SU-DHL-6 (cell line): ENCODE measurements around the gene DNAH7.

Experiments
- H2AFZ ChIP-seq: fragments of 200-600 bp; sonication (generic); 2 replicates; pipeline ENCODE4 v1.6.1; 2014; ENCODE audit warnings: low read depth, mild to moderate bottlenecking, moderate library complexity, mixed read lengths, antibody characterized with exemption, low read length; ENCODE audit not compliant: severe bottlenecking
- H3F3A ChIP-seq: fragments of 200-600 bp; shearing (Covaris generic); 2 replicates; pipeline ENCODE4 v1.6.0; 2016; ENCODE audit warnings: antibody characterized with exemption, mild to moderate bottlenecking; ENCODE audit not compliant: insufficient read depth
- H3K27ac ChIP-seq: fragments of 200-600 bp; sonication (generic); 2 replicates; pipeline ENCODE4 v1.5.1; 2016; ENCODE audit warnings: low read depth, mild to moderate bottlenecking, low read length, moderate library complexity, mixed read lengths
- H3K27me3 ChIP-seq: fragments of 200-600 bp; sonication (generic), shearing (Covaris generic); 2 replicates; pipeline ENCODE4 v1.6.0; 2014; ENCODE audit warnings: mild to moderate bottlenecking, low read length
- H3K36me3 ChIP-seq: fragments of 200-600 bp; sonication (generic); 2 replicates; pipeline ENCODE4 v1.6.1; 2014; ENCODE audit warnings: mild to moderate bottlenecking, low read length, mixed read lengths
- H3K4me2 ChIP-seq: fragments of 300-600, 200-600 bp; shearing (Covaris generic), sonication (generic); 2 replicates; pipeline ENCODE4 v1.6.0; 2014; ENCODE audit warnings: low read length, low read depth, mild to moderate bottlenecking; ENCODE audit not compliant: poor library complexity, severe bottlenecking
- H3K4me3 ChIP-seq: fragments of 200-600 bp; sonication (generic); 2 replicates; pipeline ENCODE4 v1.5.1; 2014; ENCODE audit warnings: antibody characterized with exemption, low read length, mild to moderate bottlenecking, mixed read lengths; ENCODE audit not compliant: insufficient read depth, poor library complexity, severe bottlenecking
- H3K79me2 ChIP-seq: fragments of 200-600 bp; sonication (generic); 2 replicates; pipeline ENCODE4 v1.6.1; 2014; ENCODE audit warnings: mild to moderate bottlenecking, low read length, moderate library complexity; ENCODE audit not compliant: insufficient read depth
- H3K9ac ChIP-seq: fragments of 200-600 bp; sonication (generic); 2 replicates; pipeline ENCODE4 v1.7.0; 2014; ENCODE audit warnings: mild to moderate bottlenecking, low read length
- H3K9me2 ChIP-seq: fragments of 200-600 bp; sonication (generic); replicated peaks from 2 replicates; pipeline ENCODE4 v1.6.1; 2014; ENCODE audit warnings: low read length; ENCODE audit not compliant: insufficient read depth
- H3K9me3 ChIP-seq: fragments of 200-600 bp; sonication (generic); 2 replicates; pipeline ENCODE4 v1.6.1; 2014; ENCODE audit warnings: low read length, mixed read lengths; ENCODE audit not compliant: insufficient read depth
- H4K20me1 ChIP-seq: fragments of 200-600 bp; sonication (generic); 2 replicates; pipeline ENCODE4 v1.6.1; 2014; ENCODE audit warnings: low read depth, mild to moderate bottlenecking, antibody characterized with exemption, low read length, moderate library complexity, mixed read lengths
- CTCF ChIP-seq: fragments of 200-600 bp; sonication (generic); IDR thresholded peaks from one replicate; pipeline ENCODE4 v1.5.1; 2017; ENCODE audit warnings: antibody characterized with exemption, mild to moderate bottlenecking, low read length, moderate library complexity; ENCODE audit not compliant: insufficient read depth, poor library complexity, severe bottlenecking
- EZH2phosphoT487 ChIP-seq: fragments of 200-600 bp; sonication (generic), shearing (Covaris generic); conservative IDR thresholded peaks from 2 replicates; pipeline ENCODE4 v1.6.1; 2018; ENCODE audit warnings: mild to moderate bottlenecking, antibody characterized with exemption, low read length, moderate library complexity, mixed read lengths

Gene DNAH7

DNA sequence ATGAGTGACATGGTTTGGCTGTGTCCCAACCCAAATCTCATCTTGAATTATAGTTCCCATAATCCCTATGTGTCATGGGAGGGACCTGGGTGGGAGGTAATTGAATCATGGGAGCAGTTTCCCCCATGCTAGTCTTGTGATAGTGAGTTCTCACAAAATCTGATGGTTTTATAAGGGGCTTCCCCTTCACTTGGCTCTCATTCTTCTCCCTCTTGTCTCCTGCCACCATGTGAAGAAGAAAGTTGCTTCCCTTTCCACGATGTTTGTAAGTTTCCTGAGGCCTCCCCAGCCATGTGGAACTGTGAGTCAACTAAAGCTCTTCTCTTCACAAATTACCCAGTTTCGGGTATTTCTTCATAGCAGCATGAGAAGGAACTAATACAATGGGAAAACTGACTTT lies 14.0 kb downstream of the DNAH7 start:
- Histone ChIP-seq H3K9ac (no peak overlapping the region), H3F3A (no peaks in the 10 kb centered on the region), H3K36me3 (no peaks in the 10 kb centered on the region), H2AFZ (no peak overlapping the region), H3K27ac (no peak overlapping the region), H3K27me3 (no peaks in the 10 kb centered on the region), H4K20me1 (no peaks in the 10 kb centered on the region), H3K9me3 (no peaks in the 10 kb centered on the region), H3K4me3 (no peak overlapping the region), H3K79me2 (no peaks in the 10 kb centered on the region), H3K9me2 (no peaks in the 10 kb centered on the region), H3K4me2 (no peak overlapping the region)
- TF ChIP-seq EZH2phosphoT487 = no peak
- no peak for TF ChIP-seq CTCF

GRCh38 chr2:196046123-196046917 lies 22.3 kb downstream of the DNAH7 start:
- Histone ChIP-seq H3K9ac (no peak overlapping the region), H3K27me3 (no peaks in the 10 kb centered on the region), H3K4me2 (no peak overlapping the region), H3K27ac (no peak overlapping the region), H3K4me3 (no peak overlapping the region), H3K79me2 (no peaks in the 10 kb centered on the region), H4K20me1 (no peaks in the 10 kb centered on the region), H3F3A (no peaks in the 10 kb centered on the region), H3K9me2 (no peaks in the 10 kb centered on the region), H2AFZ (no peak overlapping the region), H3K9me3 (no peaks in the 10 kb centered on the region), H3K36me3 (no peaks in the 10 kb centered on the region)
- TF ChIP-seq EZH2phosphoT487 = no peak
- TF ChIP-seq CTCF = no peak

- no peaks in the 10 kb centered on the region for H3K27me3 ChIP-seq
- TF ChIP-seq CTCF (no peak), EZH2phosphoT487 (no peak)
- H3K9me3 ChIP-seq = no peaks in the 10 kb centered on the region
- H3K9ac ChIP-seq = no peak overlapping the region
- no peaks in the 10 kb centered on the region for H4K20me1 ChIP-seq
- no peaks in the 10 kb centered on the region for H3K9me2 ChIP-seq
- no peak overlapping the region for H3K4me3 ChIP-seq
- H3K27ac ChIP-seq = no peak overlapping the region
- H3K4me2 ChIP-seq = no peak overlapping the region
- H3K79me2 ChIP-seq = no peaks in the 10 kb centered on the region
- no peaks in the 10 kb centered on the region for H3K36me3 ChIP-seq
- no peak overlapping the region for H2AFZ ChIP-seq
- no peaks in the 10 kb centered on the region for H3F3A ChIP-seq
Measured at GRCh38 chr2:196041786-196042185, 26.9 kb downstream of the DNAH7 start.
